ENCODE results near the gene BABAM2. TPM values are rescaled to one million over a fixed set of nuclear protein-coding genes. Genes with fewer than 3 reads are reported as not detected.
"Not testable (repeated sequence)": the region's sequence is repeated elsewhere in the genome, so short reads cannot be mapped to it uniquely, and the experiment has no call there.

BABAM2 gene
- total RNA-seq, 4 donors from 2014 or later, result 35.0 to 70.5 (median 51.5) TPM

GRCh38 chr2:27878825-27879224 is 11.7 kb upstream of the BABAM2 start:
- no peak overlapping the region for H3K4me3 ChIP-seq
- H3K9me3 ChIP-seq, result no peaks in the 10 kb centered on the region
- DNase-seq, result no peak
- H3K27ac ChIP-seq, result no peak overlapping the region
- TF ChIP-seq, protein P1, sequence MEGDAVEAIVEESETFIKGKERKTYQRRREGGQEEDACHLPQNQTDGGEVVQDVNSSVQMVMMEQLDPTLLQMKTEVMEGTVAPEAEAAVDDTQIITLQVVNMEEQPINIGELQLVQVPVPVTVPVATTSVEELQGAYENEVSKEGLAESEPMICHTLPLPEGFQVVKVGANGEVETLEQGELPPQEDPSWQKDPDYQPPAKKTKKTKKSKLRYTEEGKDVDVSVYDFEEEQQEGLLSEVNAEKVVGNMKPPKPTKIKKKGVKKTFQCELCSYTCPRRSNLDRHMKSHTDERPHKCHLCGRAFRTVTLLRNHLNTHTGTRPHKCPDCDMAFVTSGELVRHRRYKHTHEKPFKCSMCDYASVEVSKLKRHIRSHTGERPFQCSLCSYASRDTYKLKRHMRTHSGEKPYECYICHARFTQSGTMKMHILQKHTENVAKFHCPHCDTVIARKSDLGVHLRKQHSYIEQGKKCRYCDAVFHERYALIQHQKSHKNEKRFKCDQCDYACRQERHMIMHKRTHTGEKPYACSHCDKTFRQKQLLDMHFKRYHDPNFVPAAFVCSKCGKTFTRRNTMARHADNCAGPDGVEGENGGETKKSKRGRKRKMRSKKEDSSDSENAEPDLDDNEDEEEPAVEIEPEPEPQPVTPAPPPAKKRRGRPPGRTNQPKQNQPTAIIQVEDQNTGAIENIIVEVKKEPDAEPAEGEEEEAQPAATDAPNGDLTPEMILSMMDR (IDR thresholded peaks at IDR 0.05), result no peak
- no peak for TF ChIP-seq POLR2A (IDR thresholded peaks at IDR 0.05)
- no peaks in the 10 kb centered on the region for H3K27me3 ChIP-seq
- no peaks in the 10 kb centered on the region for H3K36me3 ChIP-seq
- H3K4me1 ChIP-seq, result peaks cover 0 to 3% (median 0%) of the 10 kb centered on the region in 4 donors

GRCh38 chr2:27881815-27882583 is 8.5 kb upstream of the BABAM2 start:
- H3K27ac ChIP-seq, H3K27me3 ChIP-seq, DNase-seq, H3K9me3 ChIP-seq, H3K36me3 ChIP-seq, H3K4me3 ChIP-seq: not testable (repeated sequence)
- peaks cover 0 to 20% (median 0%) of the 10 kb centered on the region in 4 donors for H3K4me1 ChIP-seq

- H3K9me3 ChIP-seq, H3K36me3 ChIP-seq, H3K27ac ChIP-seq, DNase-seq, H3K27me3 ChIP-seq, H3K4me3 ChIP-seq: not testable (repeated sequence)
- H3K4me1 ChIP-seq, result peaks cover 0 to 20% (median 0%) of the 10 kb centered on the region in 4 donors
These were observed 8.0 kb upstream of the BABAM2 start for GRCh38 chr2:27882584-27882922.

GRCh38 chr2:27884601-27885000 is 5.9 kb upstream of the BABAM2 start:
- TF ChIP-seq, protein P1 (IDR thresholded peaks at IDR 0.05), result no peak
- no peak for TF ChIP-seq POLR2A (IDR thresholded peaks at IDR 0.05)
- Histone ChIP-seq H3K27me3 (no peaks in the 10 kb centered on the region), H3K4me3 (no peak overlapping the region), H3K9me3 (no peaks in the 10 kb centered on the region), H3K27ac (peak overlapping the region in 1 of 4 donors; percentile 13), H3K36me3 (no peaks in the 10 kb centered on the region), H3K4me1 (peaks cover 0 to 21% (median under 1%) of the 10 kb centered on the region in 4 donors)
- DNase-seq, result no peak

DNA sequence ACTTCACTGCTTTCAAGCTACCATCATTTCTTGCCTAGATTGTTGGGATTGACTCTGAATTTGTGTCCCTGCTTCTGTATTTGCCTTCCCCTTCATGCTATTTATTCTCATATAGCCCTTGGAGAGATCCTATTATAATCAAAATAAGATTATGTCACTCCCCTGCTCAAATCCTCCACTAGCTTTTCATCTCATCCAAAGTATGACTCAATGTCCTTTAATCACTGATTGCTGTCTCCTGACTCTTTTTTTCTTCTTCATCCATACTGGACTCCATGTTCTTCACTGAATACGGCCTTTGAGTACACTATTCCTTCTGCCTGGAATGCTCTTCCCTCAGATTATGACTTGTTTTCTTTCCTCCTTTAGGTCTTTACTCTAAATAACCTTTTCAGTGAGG is 5.3 kb upstream of the BABAM2 start:
- Histone ChIP-seq H3K36me3 (no peaks in the 10 kb centered on the region), H3K27ac (peak overlapping the region in 1 of 4 donors; percentile 10), H3K4me1 (peaks cover 0 to 21% (median 2%) of the 10 kb centered on the region in 4 donors), H3K27me3 (no peaks in the 10 kb centered on the region), H3K4me3 (no peak overlapping the region), H3K9me3 (no peaks in the 10 kb centered on the region)
- DNase-seq, result no peak
- TF ChIP-seq POLR2A (IDR thresholded peaks at IDR 0.05), result no peak

DNA sequence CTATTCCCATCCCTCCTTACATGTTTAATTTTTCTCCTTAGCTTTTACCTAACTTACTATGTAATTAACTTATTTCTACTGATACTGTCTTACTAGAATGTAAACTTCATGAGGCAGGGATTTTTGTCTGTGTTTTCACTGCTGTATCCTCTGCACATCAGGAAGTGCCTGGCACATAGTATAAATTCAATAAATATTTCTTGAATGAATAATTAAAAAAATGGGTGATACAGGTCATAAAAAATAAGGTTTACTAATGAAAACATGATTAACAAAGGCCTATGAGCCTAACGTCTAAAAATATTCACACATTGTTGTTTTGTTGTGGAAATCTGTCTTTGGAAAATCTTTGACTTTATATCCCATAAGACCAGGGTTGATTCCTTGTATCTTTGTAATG is 4.9 kb upstream of the BABAM2 start:
- TF ChIP-seq, protein P1 (IDR thresholded peaks at IDR 0.05), result no peak
- TF ChIP-seq POLR2A (IDR thresholded peaks at IDR 0.05), result no peak
- Histone ChIP-seq H3K4me3 (no peak overlapping the region), H3K27ac (peak overlapping the region in 1 of 4 donors; percentile 10), H3K9me3 (no peaks in the 10 kb centered on the region), H3K27me3 (no peaks in the 10 kb centered on the region), H3K4me1 (peaks cover 0 to 21% (median 2%) of the 10 kb centered on the region in 4 donors), H3K36me3 (no peaks in the 10 kb centered on the region)
- DNase-seq, result no peak

- H3K27ac ChIP-seq, result peak overlapping the region in 2 of 4 donors; percentile 40 to 46
- TF ChIP-seq POLR2A (IDR thresholded peaks at IDR 0.05), result no peak
- TF ChIP-seq, protein P1 (IDR thresholded peaks at IDR 0.05), result no peak
- DNase-seq, result no peak
- H3K4me1 ChIP-seq, result peaks cover under 1 to 24% (median 3%) of the 10 kb centered on the region in 4 donors
- no peaks in the 10 kb centered on the region for H3K9me3 ChIP-seq
- H3K27me3 ChIP-seq, result no peaks in the 10 kb centered on the region
- no peak overlapping the region for H3K4me3 ChIP-seq
- H3K36me3 ChIP-seq, result no peaks in the 10 kb centered on the region
These were observed 4.2 kb upstream of the BABAM2 start for GRCh38 chr2:27886322-27886721.

Measured in Peyer's patch (tissue), 4 donors.